GM13977 (cell line): Measurements from ENCODE around the gene FGD4.

ENCODE experiments used
- DNase-seq: peaks from one replicate; pipeline ENCODE4 v3.0.0; 2012; ENCODE audit warnings: low spot score
- CTCF ChIP-seq: IDR thresholded peaks from 2 replicates; pipeline ENCODE4 v1.5.1; 2012; ENCODE audit warnings: mild to moderate bottlenecking, control low read depth; ENCODE audit not compliant: insufficient read depth; ENCODE audit errors: extremely low read depth, missing control alignments
- in situ Hi-C: fragments of 300-500 bp; cut with MboI; formaldehyde crosslinking; loops from one replicate; pipeline ENCODE4 v1.12.0; 2022; ENCODE audit warnings: low sequenced_read_pairs, low pct_unique_long_range_greater_than_20kb, mixed read lengths, inconsistent platforms; ENCODE audit not compliant: unreplicated experiment

The FGD4 gene

GRCh38 chr12:32606443-32606842, 207.1 kb downstream of the FGD4 start:
- no peak for DNase-seq
- TF ChIP-seq CTCF: no peak
- in situ Hi-C loops: no loop called here

GRCh38 chr12:32609966-32610365, 210.6 kb downstream of the FGD4 start:
- in situ Hi-C loops: no loop called here
- no peak for TF ChIP-seq CTCF
- peak; percentile 16 for DNase-seq

DNA sequence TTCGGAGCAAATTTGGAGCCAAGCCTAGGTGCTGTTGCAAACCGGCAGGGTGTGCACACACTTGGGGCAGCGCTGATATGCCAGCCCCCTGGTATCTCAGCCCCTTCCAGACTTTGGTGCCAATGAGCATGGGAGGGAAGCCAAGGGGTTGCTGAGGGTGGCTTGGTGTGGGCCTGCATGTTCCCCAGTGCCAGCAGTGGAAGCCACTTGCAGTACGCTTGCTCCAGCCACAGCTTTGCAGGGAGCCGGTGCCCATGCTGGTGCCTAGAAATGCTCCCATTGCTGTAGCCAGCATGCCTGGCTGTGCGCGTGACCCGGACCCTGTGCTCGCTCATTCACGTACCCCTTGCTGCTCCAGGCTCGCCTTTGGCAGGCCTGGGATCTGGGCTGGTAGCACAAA, 212.6 kb downstream of the FGD4 start:
- in situ Hi-C loops: no loop called here
- no peak for TF ChIP-seq CTCF
- no peak for DNase-seq

- no peak for DNase-seq
- in situ Hi-C loops: no loop called here
- TF ChIP-seq CTCF: no peak
These were observed 213.6 kb downstream of the FGD4 start for GRCh38 chr12:32612658-32613614.

GRCh38 chr12:32615441-32615840, 216.1 kb downstream of the FGD4 start:
- no peak for DNase-seq
- no peak for TF ChIP-seq CTCF
- in situ Hi-C loops: no loop called here

GRCh38 chr12:32617534-32617933, 218.2 kb downstream of the FGD4 start:
- in situ Hi-C loops: no loop called here

More at GRCh38 chr12:32617534-32617933, 218.2 kb downstream of the FGD4 start:
- TF ChIP-seq CTCF: no peak
- DNase-seq: peak; percentile 21
